ENCODE results near the gene C14orf119. TPM values are rescaled to one million over a fixed set of nuclear protein-coding genes. Genes with fewer than 3 reads are reported as not detected.

Gene C14orf119
- total and polyA plus RNA-seq, 9 of the 15 experiments (the other 6 are each of a cell fraction or from before 2014, with no cell fraction given): 36.7 to 251 (median 51.8) TPM

- no peak for TF ChIP-seq ILK (tag; IDR thresholded peaks at IDR 0.05; ENCODE audit: borderline replicate concordance, low read depth)
- TF ChIP-seq JUNB (CRISPR knock-in tag; conservative IDR thresholded peaks at IDR 0.05): no peak
- peak; percentile 60; the same call in 1 of the 2 replicates for TF ChIP-seq PML (IDR thresholded peaks at IDR 0.05; ENCODE audit: low read length)
- no peak for TF ChIP-seq ZNF174 (CRISPR knock-in tag; IDR thresholded peaks at IDR 0.05)
- TF ChIP-seq EP300 (IDR thresholded peaks at IDR 0.05; ENCODE audit: low read length): no peak
- no peak for TF ChIP-seq ZZZ3 (IDR thresholded peaks at IDR 0.05)
- TF ChIP-seq ZNF395 (CRISPR knock-in tag; IDR thresholded peaks at IDR 0.05): no peak
- no peak for TF ChIP-seq ZNF212 (CRISPR knock-in tag; IDR thresholded peaks at IDR 0.05)
- no peak for TF ChIP-seq ERF (CRISPR knock-in tag; IDR thresholded peaks at IDR 0.05)
- TF ChIP-seq E4F1 (CRISPR knock-in tag; IDR thresholded peaks at IDR 0.05; ENCODE audit: borderline replicate concordance): no peak
- no peak for TF ChIP-seq DMBX1 (CRISPR knock-in tag; IDR thresholded peaks at IDR 0.05; ENCODE audit: borderline replicate concordance)
- no peak for TF ChIP-seq ZBTB43 (CRISPR knock-in tag; IDR thresholded peaks at IDR 0.05)
- TF ChIP-seq SUPT5H (IDR thresholded peaks at IDR 0.05): peak; percentile 95
- no peak for TF ChIP-seq STAT5B (CRISPR knock-in tag; IDR thresholded peaks at IDR 0.05)
- no peak for TF ChIP-seq HOMEZ (CRISPR knock-in tag; IDR thresholded peaks at IDR 0.05)
- TF ChIP-seq PTTG1 (tag; IDR thresholded peaks at IDR 0.05; ENCODE audit: low read depth): no peak
- TF ChIP-seq MLLT1 (IDR thresholded peaks at IDR 0.05): no peak
These were observed 23.9 kb upstream of the C14orf119 start (continued) for GRCh38 chr14:23071244-23071920.

Measured in K562 (cell line).